ENCODE data around the gene PPM1D.
A peak's percentile ranks its signal among the peaks of the same experiment; 100 is the strongest.

DNA sequence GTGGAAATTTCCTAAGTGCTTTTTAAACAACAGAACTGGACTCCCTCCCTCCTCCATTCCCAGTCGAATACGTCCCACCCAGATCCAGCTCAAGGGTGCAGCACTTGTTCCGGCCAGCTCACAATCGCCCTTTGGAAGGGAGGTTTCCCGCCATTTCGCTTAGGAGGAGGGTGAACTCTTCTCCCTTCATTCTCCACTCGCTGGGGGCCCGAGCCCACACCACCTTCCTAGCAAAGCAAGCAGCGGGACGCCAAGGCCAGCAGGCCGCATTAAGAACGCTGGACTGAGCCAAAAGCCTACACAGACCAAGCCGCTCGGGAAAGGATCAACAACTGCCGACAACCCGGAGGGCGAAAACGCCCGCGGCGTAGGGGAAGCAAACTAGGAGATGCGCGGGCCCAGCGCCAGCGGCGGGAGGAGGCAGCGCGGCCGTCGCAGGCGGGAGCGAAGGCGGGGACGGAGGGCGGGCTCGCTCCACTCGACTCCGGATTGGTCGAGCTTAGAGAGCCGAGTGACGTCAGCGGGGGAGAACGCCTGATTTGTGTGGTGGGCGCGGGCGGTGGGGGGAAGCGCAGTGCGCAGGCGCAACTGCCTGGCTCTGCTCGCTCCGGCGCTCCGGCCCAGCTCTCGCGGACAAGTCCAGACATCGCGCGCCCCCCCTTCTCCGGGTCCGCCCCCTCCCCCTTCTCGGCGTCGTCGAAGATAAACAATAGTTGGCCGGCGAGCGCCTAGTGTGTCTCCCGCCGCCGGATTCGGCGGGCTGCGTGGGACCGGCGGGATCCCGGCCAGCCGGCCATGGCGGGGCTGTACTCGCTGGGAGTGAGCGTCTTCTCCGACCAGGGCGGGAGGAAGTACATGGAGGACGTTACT is at the start of gene PPM1D:
- TF ChIP-seq, protein P1, sequence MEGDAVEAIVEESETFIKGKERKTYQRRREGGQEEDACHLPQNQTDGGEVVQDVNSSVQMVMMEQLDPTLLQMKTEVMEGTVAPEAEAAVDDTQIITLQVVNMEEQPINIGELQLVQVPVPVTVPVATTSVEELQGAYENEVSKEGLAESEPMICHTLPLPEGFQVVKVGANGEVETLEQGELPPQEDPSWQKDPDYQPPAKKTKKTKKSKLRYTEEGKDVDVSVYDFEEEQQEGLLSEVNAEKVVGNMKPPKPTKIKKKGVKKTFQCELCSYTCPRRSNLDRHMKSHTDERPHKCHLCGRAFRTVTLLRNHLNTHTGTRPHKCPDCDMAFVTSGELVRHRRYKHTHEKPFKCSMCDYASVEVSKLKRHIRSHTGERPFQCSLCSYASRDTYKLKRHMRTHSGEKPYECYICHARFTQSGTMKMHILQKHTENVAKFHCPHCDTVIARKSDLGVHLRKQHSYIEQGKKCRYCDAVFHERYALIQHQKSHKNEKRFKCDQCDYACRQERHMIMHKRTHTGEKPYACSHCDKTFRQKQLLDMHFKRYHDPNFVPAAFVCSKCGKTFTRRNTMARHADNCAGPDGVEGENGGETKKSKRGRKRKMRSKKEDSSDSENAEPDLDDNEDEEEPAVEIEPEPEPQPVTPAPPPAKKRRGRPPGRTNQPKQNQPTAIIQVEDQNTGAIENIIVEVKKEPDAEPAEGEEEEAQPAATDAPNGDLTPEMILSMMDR (IDR thresholded peaks at IDR 0.05), result peak in 4 of 7 experiments; percentile 22 to 35 (median 30)
- TF ChIP-seq POLR2A (IDR thresholded peaks at IDR 0.05), result peak; percentile 91 to 94 (median 92)

Measured in body of pancreas (tissue), 4 donors.